ENCODE results near the gene WASHC4. TPM values are rescaled to one million over a fixed set of nuclear protein-coding genes. Genes with fewer than 3 reads are reported as not detected.
"Not testable (repeated sequence)": the region's sequence is repeated elsewhere in the genome, so short reads cannot be mapped to it uniquely, and the experiment has no call there.

The WASHC4 gene
- total RNA-seq, 1 experiment from 2014 or later: 21.5 TPM

DNA sequence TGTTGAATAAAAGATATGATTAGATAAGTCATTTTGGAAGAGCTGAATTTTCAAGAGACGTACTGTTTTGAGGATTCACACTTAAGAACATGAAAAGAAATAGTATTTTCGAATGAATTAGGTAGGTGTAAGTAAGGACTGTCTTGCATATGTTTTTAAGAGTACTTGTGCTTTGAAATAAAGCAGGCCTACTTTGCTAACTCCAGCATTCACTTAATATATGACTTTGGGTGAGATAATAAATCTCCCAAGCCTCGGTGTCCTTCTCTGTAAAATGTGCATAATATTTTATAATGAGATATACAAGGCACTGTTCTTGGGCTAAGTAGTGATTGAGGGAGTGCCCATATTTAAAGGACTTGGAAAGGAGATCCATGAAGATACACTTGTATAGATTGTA, 54.6 kb downstream of the WASHC4 start:
- DNase-seq (ENCODE audit: low spot score): no peak

DNA sequence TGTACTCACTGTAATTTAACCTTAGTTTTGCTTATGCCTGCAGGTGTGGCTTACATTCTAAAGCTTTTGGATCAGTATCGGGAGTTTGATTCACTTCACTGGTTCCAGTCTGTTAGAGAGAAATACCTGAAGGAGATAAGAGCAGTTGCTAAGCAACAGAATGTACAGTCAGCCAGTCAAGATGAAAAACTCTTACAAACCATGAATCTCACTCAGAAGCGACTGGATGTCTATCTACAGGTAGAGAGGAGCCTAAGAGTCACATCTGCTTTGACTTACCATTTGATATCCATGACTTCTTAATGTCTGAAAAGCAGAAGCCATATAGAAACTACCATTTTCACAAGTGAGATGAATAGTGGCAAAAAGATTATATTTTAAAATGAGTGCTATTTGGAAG, 56.5 kb downstream of the WASHC4 start:
- no peak for DNase-seq (ENCODE audit: low spot score)

DNA sequence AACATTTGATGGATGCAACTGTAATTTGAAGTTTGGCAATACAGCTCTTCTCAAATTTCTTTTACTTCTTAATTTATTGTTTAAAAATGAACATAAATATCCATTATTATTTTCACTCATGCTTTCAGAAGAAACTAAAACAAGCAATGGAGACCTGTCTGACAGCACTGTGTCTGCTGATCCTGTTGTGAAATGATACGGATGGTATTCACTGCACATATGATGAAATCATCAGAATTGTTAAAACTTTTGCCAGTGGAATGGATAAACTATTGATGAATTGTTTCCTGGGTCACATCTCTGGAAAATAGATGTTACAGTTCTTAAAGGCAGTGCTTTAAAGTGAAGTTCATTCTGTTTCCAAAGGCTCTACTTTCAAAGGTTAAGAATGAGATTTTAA, 59.2 kb downstream of the WASHC4 start:
- DNase-seq (ENCODE audit: low spot score): no peak

DNA sequence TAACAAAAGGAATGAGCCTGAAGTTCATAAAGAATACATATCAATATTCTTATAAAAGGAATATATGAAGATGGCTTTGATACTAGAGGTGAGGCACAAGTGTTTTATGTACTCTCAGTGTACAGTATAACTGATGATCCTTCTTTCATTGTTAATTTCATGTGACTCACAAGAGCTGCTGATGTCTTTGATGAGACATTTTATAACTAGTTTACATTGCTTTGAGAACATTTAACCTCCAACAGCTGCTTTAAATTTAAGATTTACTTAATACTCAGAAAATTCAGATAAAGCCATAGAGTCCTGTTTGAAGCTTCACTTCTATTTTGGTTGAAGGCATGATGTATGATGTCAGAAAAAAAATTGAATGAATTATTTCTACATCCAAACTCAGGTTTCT, 59.8 kb downstream of the WASHC4 start:
- DNase-seq (ENCODE audit: low spot score): no peak

DNA sequence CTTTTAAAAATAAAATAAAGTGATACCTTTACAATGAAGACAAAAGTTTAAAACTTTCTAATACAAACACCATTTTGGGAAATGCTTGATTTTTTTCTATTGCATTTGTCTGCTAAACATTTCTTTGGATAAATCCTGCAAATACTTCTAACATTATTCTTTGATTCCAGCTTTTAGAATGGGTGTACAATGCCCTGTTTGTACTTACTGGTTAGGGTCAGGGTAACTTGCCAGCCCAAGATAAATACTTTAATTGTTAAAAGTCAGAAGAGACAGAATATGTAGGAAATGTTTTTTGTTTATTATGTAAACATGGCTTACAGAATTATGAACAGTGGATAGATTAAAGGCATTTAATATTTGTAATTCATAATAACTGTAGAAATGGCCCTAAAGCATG, 60.5 kb downstream of the WASHC4 start:
- DNase-seq (ENCODE audit: low spot score): no peak

DNA sequence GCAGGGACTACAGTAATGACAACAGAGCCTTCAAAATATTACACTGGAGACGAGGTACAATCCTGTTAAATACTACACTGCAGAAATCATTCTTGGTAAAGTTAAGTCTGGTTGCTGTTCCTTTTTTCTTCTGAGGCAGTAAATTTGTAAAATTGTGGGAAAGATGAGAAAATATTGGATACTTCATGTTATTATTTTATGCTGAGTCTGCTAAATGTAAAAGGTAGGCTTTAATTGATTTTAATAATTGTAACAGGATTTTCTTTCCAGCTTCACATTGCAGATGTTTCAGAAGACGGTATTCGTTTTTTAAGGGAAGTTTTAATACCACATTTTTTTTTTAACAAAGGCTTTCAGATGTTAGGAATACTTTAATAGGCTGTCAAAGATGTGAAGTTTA, 62.6 kb downstream of the WASHC4 start:
- DNase-seq (ENCODE audit: low spot score): no peak

DNA sequence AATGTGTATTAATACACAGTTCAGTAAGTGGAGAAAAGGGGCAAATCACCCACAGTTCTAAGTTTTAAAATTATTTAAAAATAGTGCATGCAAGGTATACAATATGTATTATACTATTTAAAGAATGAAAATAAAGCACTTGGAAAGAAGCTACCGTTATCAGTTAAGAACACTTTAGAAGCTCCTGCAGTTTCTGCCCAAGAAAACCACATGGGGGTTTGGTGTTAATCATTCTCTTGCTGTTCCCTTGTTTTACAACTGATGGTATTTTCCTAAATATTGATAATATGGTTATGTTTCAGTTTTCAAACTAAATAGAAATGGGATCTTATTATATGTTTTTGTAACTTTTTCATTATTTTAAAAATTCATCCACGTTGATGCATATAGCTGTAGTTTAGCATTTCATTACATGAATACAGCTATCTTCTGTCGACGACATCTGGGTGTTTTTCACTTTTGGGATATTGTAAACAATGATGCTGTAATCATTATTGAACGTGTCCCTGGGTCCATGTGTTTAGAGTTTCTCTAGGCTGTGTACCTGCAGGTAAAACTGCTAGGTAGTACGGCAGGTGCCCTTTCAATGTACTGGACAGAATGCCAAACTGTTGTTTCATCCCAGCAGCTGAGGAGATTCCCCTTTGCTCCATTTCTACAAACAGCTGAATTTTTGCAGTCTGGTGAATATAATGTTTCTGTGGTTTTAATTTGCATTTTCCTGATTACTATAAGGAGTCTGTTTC, 64.3 kb downstream of the WASHC4 start:
- DNase-seq (ENCODE audit: low spot score): no peak

DNA sequence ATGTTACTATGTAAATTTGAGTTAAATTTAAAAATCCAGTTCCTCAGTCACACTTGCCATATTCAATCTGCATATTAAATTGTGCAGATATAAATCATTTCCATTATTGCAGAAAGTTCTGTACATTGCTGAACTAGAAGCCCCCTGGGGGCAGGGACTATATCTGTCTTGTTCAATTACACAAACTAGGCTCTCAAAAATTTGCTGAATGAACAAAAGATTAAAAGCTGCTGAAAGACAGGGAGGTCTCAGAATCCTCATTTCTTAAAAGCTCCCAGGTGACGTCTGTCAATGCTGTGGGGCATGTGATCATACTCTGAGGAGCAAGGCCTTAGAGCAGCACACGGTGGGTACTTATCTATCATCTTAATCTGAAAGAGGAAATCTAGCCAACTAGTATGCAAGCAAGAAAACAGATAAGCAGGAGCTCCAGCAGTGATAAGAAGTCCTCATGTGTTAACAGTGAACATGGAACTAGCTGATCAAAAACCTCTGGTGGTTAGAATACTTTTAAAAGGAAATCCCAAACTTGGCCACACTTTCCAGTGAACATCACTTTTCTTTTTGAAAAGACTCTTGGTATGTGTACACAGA, 68.0 kb downstream of the WASHC4 start:
- no peak for DNase-seq (ENCODE audit: low spot score)

DNA sequence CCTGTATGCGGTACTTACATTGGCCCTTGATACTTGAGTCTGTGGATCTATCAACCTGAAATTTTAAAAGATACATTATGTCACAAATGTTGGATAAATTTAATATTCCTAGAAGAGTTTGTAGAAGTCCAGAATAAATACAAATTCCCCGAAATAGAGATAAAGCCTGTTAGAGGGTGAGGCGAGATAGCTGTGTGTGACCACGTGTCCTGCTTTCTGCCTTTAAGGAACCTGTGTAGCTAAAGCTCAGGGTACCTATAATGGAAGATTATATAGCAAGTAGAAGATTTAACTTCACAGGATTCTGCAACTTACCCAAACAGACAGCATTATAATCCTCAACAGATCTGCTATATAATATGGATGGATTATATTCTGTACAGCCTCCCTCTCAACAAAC, 69.7 kb downstream of the WASHC4 start:
- DNase-seq (ENCODE audit: low spot score): no peak

DNA sequence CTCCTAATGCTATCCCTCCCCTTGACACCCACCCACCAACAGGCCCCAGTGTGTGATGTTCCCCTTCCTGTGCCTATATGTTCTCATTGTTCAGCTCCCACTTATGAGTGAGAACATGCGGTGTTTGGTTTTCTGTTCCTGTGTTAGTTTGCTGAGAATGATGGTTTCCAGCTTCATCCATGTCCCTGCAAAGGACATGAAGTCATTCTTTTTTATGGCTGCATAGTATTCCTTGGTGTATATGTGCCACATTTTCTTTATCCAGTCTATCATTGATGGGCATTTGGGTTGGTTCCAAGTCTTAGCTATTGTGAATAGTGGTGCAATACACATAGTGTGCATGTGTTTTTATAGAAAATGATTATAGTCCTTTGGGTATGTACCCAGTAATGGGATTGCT, 71.6 kb downstream of the WASHC4 start:
- DNase-seq (ENCODE audit: low spot score): not testable (repeated sequence)

DNA sequence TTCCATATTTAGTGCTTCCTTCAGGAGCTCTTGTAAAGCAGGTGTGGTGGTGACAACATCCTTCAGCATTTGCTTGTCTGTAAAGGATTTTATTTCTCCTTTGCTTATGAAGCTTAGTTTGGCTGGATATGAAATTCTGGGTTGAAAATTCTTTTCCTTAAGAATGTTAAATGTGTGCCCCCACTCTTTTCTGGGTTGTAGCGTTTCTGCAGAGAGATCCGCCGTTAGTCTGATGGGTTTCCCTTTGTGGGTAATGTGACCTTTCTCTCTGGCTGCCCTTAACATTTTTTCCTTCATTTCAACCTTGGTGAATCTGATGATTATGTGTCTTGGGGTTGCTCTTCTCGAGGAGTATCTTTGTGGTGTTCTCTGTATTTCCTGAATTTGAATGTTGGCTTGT, 75.9 kb downstream of the WASHC4 start:
- DNase-seq (ENCODE audit: low spot score): not testable (repeated sequence)

DNA sequence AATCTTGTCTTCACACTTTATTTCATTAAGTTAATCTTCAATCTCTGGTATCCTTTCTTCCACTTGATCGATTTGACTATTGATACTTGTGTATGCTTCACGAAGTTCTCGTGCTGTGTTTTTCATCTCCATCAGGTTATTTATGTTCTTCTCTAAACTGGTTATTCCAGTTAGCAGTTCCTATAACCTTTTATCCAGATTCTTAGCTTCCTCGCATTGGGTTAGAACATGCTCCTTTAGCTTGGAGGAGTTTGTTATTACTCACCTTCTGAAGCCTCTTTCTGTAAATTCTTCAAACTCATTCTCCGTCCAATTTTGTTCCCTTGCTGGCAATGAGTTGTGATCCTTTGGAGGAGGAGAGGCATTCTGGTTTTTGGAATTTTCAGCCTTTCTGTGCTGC, 76.4 kb downstream of the WASHC4 start:
- DNase-seq (ENCODE audit: low spot score): peak; percentile 41

DNA sequence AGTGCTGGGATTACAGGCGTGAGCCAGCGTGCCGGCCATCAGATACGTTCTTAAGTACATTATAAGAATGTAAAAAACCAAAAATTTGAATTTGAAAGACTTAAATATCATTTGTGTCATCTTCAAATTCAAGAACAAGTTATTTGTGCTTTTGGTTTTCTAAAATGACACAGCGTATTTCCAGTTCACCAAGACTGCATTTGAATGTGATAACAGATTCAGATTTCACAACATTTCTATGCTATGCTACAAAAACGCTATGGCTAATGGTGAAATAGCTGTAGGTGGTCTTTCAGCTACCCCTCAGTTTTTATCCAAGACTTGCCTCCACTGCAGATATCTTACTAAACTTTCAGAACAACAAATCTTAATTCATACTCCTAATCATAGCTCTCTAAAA, 81.8 kb downstream of the WASHC4 start:
- DNase-seq (ENCODE audit: low spot score): no peak

DNA sequence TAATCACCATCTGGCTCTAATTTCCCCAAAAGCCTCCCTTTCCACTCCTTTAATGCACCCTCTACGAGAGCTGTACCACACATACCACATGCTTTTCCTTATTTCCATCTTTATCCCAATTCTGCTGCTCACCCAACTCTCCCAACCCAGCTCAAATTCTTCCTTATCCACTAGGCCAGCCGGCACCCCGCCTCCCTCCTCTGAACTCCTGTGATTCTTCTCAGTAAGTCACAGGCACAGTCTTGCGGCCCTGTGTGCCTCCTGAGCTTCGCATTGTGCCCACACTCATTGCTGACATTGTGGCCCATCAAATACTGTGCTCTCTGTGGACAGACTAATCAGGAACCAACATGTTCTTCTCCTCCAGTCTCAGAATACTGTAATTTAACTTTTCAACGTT, 83.0 kb downstream of the WASHC4 start:
- no peak for DNase-seq (ENCODE audit: low spot score)

DNA sequence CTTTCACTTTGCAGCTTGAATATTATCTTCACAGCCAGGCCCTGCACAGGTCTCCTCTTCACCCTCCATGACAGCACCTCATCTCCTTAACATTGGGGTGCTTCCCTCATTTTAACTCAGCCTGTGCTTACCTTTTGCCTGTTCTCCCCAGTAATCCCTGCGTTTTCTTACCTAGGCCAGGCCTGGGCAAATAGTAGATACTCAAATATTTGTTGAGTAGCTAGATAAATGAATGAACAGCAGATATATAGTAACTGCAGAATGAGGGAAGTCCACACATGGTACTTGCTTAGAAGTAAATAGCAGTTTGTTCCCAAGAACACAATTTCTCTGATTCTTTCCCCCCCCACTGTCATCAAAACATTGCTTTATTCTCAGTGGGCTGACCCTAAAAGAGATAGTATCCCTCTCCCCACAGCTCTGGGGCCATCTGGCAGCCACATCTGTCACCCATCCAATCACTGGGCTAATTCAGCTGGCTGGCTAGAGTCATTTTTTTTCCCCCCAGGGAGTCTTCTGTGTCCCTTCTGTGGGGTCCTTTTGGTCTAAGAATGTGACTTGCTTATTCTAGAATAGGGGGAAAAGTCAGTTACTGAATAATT, 85.2 kb downstream of the WASHC4 start:
- no peak for DNase-seq (ENCODE audit: low spot score)

DNA sequence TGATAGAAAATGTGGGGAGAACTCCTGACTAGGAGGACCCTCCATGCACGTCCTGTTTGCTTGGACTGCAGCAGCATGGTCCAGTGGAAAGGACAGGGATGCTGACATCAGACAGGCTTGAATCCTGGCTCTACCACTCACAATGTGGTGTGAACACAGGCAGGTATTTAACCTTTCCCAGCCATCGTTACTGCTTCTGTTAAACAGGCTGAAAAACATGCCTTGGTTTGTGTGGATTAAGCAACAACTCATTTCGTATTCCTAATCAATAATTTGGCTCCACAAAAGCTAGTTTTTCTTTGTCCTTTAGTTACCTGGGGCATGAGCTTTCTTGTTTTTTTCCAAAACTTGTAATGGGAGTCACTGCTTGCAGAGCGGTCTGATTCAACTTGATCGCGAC, 87.4 kb downstream of the WASHC4 start:
- no peak for DNase-seq (ENCODE audit: low spot score)

DNA sequence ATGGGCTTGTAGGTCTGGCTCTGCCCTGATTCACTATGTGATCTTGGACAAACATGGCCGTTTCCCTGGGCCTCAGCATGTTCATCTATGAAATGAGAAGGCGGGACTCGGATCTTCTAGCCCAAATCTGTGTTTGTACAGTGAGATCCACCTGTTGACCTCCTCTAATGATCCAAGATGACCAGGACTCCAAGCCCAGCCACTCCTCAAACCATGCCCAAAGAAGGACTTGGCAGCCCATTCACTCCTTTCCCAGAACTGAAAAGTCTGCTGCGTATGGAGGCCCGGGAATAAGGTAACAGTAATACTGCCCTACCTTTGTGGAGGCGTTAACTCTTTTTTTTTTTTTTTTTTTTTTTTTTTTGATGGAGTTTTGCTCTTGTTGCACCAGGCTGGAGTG, 88.6 kb downstream of the WASHC4 start:
- no peak for DNase-seq (ENCODE audit: low spot score)

DNA sequence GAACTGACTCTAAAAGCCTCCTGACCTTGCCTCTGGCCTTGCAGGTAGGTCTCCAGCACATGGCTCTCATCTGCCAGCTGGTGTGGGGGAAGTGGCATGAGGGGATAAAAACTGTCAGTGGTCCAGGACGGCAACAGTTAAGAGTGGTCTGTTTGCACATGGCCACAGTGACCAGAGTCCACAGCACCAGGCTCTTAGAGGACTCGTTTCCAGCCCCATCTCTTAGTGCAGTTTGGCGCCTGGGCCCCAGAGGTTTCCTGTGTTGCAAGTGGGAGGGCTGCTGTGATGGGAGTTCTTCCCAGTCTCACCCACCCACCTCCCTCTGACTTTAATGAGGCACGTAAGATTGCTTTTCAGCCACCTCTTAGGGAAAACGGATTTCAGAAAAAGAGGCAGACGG, 91.4 kb downstream of the WASHC4 start:
- no peak for DNase-seq (ENCODE audit: low spot score)

DNA sequence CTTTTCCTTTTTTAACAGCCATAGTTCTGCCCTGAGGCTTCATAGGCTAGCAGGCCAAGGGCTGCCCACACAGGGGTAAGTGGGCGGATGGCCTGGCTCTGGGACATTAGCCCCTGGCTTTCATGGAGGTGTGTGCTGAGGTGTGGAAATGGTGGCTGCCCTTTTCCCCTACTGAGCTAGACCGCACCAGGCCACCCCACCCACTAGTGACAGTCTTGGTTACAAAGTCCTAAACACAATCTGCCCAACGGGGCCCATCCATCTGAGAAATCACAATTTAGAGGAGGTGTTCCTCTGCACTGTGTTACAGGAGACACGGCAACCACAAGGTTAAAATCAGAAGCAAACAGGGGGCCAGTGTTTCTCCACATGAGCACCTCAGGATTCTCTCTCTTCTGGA, 92.9 kb downstream of the WASHC4 start:
- DNase-seq (ENCODE audit: low spot score): no peak

DNA sequence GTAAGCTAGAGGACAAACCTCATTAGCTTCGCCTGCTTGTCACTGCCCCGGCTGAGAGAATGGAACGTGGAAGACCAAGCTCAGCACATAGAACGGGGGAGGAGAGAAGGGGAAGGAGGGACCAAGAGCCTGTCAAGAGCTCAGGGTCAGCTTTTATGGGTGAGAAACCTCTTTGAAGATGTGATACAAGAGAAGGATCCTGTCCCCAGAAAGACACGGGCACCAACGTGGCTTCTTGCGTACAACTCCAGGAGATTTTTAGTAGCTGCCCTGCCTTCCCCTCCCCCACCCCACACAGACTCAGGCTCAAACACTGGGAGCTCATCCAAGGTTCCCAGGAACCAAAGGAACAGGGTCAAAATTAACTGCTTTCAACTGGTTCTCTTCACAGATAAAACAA, 93.8 kb downstream of the WASHC4 start:
- no peak for DNase-seq (ENCODE audit: low spot score)

DNA sequence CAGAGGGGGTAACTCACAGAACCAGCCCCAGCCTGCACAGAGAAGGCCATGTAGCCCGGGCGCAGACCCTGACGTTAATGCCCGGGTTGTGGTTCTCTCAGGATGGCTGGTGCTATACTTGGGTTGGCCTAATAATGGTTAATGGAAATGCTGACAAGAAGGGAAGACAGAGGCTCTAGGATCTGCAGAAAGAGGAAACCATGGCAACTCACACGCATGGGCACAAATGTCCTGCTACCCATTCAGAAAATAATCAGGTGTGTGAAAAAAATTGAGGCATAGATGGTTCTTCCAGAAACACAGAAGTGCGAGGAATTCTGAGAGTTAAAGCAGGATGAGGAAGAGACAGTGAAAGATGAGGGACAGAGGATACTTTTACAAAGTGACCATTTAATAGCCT, 94.7 kb downstream of the WASHC4 start:
- DNase-seq (ENCODE audit: low spot score): no peak

DNA sequence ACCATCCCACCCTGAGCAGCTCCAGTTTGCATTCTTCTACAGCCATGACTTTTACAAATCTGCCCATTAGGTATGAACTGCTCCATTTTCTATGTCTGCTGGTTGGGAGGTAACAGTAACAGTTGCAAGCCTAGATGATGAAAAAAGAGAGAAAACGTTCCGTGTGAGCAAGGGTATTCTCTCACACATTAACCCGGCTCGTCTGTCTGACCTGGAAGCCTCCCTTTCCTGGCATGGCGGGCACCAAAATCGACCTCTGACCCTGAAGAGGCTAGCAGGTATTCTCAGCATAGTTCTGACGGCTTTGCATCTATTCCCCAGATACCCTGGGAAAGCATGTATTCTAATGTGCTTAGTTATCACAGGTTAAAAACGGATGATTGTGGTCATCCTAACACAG, 96.6 kb downstream of the WASHC4 start:
- no peak for DNase-seq (ENCODE audit: low spot score)

DNA sequence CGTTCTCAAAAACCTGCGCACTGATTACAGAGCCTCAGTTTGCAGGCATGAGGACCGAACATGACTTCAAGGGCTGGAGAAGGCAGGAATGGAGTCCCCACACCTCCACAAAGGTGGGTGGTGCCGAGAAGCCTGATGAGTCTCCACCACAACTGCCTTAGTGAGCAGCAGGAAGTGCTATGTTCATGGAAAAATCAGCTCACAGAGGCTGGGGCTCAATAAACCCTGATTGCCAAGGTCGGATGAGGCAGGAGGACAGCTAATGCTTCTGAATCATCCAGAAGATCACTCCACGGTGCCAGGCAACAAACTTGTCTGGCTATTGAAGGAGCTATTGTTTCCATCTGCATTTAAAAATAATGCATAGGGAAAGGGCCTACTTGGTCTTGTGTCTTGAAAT, 97.4 kb downstream of the WASHC4 start:
- DNase-seq (ENCODE audit: low spot score): no peak

All from HT-29 (cell line).